ENCODE results near the gene RNU1-1.
"Not testable (repeated sequence)": the region's sequence is repeated elsewhere in the genome, so short reads cannot be mapped to it uniquely, and the experiment has no call there.

GRCh38 chr1:16525769-16526168 is 11.7 kb upstream of the RNU1-1 start:
- TF ChIP-seq, protein P1, sequence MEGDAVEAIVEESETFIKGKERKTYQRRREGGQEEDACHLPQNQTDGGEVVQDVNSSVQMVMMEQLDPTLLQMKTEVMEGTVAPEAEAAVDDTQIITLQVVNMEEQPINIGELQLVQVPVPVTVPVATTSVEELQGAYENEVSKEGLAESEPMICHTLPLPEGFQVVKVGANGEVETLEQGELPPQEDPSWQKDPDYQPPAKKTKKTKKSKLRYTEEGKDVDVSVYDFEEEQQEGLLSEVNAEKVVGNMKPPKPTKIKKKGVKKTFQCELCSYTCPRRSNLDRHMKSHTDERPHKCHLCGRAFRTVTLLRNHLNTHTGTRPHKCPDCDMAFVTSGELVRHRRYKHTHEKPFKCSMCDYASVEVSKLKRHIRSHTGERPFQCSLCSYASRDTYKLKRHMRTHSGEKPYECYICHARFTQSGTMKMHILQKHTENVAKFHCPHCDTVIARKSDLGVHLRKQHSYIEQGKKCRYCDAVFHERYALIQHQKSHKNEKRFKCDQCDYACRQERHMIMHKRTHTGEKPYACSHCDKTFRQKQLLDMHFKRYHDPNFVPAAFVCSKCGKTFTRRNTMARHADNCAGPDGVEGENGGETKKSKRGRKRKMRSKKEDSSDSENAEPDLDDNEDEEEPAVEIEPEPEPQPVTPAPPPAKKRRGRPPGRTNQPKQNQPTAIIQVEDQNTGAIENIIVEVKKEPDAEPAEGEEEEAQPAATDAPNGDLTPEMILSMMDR (IDR thresholded peaks at IDR 0.05) = not testable (repeated sequence)
- not testable (repeated sequence) for TF ChIP-seq POLR2A (IDR thresholded peaks at IDR 0.05)

Measured in heart left ventricle (tissue), 13 donors.